Measurements from ENCODE around the gene SERTAD3.
"Not testable (repeated sequence)": the region's sequence is repeated elsewhere in the genome, so short reads cannot be mapped to it uniquely, and the experiment has no call there.

The SERTAD3 gene

DNA sequence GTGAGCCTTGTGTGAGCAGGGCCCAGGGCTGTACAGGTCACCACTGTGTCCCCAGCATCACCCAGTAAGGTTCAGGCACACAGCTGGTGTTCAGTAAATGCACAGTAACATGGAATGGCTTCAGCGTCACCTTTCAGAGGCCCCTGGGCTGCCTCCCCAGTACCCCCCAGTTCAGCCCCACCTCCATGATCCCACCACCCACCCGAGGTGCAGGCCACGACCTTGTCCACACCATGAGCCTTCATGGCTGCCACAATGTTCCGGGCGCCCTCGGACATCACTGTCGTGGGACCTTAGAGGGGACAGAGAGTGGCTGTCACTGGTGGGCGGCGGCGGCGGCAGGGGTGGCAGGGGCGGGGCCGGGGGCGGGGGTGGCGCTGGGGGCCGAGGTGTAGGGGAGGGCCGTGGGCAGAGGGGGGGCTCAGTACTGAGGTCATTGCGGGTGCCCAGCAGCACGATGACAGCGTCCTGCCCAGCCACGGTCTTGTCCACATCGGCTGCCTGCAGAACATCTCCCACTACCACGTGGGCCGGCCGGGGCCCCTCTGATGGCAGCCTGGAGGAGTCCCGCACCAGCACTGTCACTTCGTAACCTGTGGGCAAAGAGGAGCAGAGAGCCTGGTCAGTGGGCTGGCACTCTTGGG is 13.9 kb upstream of the SERTAD3 start:
- no peak for DNase-seq

DNA sequence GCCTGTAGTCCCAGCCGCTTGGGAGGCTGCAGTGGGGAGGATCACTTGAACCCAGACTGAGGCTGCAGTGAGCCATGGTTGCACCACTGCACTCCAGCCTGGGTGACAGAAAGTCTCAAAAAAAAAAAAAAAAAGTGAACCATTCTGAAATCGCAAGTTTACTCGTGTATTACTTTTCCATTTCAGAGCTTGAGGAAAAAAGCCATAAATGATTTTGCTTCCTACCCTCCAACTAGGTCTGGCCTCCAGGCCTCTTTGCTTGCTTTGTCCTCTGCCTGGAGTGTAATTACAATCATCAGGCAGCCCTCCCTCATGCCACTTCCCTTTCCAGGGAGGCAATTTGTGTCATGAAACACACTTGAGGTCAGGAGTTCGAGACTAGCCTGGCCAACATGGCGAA is 12.9 kb upstream of the SERTAD3 start:
- DNase-seq, result no peak

DNA sequence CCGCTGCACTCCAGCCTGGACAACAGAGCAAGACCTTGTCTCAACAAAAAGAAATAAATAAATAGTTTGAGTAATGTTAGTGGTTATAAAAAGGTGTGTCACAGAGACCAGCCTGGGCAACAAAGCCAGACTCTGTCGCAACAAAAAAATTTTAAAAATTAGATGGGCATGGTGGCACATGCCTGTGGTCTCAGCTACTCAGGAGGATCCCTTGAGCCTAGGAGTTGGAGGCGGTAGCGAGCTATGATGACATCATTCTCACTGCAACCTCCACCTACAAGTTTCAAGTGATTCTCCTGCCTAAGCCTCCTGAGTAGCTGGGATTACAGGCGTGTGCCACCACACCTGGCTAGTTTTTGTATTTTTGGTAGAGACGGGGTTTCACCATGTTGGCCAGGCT is 9.8 kb upstream of the SERTAD3 start:
- DNase-seq, result not testable (repeated sequence)

DNA sequence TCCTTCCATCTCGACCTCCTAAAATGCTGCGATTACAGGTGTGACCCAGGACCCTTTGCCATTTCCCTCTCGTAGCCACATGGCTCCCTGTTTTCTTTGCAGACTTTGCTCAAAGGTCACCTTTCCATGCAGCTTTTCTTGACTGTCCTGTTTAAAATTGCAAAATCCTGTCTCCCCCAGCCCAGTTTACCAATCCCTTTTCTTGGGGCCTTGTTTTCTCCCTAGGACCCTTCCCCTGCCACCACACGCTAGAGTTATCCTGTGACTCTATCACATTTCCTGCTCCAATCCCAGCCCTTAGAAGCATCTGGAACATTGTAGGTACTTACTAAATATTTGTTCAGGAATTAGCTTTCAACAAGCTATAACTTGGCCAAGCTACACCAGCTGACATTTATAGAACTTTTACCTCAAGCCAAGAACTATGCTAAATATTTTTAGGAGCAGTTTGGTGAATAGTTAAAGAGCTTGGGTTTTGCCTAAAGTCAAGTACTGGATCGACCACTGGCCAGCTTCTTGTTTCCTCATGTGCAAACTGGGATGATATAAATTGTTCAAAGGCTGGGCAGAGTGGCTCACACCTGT is 9.1 kb upstream of the SERTAD3 start:
- no peak for DNase-seq

DNA sequence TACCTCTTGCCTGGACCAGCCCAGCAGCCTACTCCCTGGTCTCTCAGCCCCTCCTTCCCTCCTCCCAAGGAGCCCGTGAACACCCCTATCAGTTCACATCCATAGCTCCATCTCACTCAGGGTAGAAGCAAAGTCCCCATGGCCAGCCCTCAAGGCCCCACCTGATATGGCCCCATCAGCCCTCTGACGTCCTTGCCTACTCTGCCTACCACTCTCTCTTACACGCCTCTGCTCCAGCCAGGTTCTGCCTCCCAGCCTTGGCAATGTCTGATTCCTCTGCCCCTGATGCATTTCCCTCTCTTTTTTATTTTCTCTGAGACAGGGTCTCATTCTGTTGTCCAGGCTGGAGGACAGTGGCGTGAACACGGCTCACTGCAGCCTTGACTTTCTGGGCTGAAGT is 7.9 kb upstream of the SERTAD3 start:
- no peak for DNase-seq

DNA sequence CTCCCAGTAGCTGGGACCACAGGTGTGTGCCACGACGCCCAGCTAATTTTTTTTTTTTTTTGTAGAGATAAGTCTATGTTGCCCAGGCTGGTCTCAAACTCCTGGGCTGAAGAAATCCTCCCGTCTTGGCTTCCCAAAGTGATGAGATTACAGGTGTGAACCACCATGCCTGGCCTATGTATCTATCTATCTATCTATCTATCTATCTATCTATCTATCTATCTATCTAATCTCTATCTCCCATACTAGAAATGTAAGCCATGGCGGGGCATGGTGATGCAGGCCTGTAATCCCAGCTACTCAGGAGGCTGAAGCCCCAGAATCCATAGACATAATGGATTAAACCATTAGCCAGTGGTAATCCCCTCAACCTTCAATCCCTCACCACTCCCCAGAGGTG is 6.5 kb upstream of the SERTAD3 start:
- DNase-seq, result no peak

DNA sequence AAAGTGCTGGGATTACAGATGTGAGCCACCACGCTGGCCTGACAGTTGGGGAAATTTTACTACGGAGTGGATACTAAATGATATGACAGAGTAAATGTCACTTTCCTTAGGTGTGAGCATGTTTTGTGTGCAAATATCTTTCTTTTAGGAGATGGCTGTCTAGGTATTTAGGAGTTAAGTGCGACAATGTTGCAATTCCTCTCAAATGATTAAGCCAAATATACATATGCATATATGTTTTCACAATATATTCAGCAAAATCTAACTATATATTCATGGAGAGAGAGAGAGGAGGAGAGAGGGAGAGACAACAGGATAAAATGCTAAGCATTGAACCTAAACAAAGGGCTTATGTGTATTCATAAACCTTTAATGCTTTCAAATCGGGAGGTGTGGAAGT is 5.4 kb upstream of the SERTAD3 start:
- no peak for DNase-seq

DNA sequence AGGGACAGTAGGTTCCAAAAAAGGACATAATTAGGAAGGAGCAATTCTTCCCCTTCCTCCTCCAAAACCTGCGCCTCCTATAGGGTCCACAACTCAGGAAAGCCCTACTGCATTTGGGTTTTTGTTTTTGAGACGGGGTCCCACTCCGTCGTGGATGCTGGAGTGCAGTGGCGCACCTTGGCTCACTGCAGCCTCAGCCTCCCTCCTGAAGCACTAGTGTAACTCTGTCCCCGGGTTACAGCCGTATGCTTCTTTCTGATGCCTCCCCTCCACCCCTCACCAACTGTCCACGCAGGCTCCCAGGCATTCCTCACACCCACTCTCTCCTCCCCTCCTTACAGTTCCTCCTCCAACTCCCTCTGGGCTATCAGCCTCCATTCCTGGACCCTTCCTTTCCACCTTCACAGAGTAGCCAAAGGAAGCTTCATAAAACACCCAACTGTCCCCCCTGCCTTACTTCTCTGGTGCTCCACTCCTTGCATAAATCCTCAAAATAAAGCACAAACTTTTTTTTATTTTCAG is 2.2 kb upstream of the SERTAD3 start:
- no peak for DNase-seq

DNA sequence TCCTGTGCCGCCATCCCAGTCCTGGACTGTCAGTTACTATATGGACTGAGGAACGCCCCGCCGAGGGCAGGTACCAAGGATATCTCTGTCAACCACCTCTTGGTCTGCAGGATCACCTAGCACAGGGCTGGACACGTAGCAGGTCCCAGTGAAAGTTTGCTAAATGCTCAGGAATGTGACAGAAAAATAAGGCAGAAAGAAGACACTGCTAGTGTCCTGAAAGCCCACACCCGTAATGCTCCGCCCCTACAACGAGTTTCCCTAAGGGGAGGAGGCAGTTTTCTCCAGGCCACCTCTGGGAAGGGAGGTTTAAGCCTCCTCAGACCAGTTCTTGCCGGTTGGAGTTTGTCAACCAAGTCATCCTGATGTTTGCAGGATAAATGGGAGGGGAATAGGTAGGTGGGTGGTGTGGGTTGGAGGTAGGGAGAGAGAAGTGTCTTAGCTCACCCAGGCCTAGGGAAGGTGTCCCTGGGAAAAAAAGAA is 1.7 kb upstream of the SERTAD3 start:
- DNase-seq, result peak; percentile 72

DNA sequence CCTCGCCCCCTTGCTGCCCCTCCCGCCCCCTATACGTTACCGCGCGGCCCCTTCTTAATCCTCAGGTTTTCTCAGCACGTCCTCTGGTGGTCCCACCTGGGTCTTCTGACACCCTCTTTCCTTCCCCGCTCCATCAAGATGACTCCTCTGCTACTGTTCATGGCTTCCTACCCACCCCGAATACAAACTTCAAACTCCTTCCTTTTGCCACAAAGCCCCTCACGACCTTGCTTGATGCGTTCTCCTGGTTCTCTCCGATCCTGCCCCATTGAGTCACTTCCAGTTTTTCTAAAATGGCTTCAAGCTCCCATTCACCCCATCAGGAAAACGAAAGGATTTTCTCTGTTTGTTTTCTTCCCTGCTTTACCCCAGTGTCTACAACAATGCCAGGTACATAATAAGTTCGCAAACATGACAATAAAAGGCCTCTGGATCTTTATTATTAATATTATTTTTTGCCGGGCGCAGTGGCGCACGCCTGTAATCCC is 734 bp upstream of the SERTAD3 start:
- no peak for DNase-seq

DNA sequence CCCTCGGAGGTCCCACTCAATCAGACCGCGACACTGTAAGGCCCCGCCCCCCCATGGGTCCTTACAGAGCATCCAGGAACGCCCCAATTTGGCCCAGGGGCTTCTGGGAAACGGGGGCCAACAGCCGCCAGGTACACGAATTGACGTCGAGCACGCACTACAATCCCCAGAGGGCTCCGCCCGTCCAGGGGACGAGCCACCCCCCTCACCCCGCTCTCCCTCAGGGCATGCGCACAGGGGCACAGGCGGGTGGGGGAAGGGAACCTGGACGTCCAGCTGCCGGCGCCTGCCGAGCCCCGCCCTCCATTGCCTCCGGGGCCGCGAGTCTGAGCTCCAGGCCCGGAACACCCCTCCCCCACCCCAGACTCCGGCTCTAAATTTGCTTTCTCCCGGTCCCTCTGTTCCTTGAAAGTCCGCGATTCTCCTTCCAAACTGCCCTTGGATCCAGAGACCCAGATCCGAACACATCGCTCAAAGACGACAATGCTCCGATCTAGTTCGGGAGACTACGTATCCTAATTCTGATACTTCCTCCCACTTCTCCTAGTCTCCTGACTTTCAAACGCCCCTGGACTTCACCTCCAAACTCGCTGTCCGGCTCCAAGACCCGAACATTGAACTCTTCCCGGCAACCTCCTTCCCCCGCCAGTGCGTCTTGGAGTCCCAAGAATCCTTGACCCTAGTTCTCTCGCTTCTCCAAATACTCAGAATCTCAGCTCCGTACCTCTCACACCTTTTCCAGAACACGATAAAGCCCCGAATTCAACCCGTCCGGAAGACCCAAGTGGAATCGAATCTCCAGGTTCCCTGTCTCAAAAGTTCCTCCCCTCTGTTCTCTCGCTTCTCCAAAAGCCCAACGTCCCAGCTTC is 770 bp downstream of the SERTAD3 start:
- DNase-seq, result peak; percentile 100

DNA sequence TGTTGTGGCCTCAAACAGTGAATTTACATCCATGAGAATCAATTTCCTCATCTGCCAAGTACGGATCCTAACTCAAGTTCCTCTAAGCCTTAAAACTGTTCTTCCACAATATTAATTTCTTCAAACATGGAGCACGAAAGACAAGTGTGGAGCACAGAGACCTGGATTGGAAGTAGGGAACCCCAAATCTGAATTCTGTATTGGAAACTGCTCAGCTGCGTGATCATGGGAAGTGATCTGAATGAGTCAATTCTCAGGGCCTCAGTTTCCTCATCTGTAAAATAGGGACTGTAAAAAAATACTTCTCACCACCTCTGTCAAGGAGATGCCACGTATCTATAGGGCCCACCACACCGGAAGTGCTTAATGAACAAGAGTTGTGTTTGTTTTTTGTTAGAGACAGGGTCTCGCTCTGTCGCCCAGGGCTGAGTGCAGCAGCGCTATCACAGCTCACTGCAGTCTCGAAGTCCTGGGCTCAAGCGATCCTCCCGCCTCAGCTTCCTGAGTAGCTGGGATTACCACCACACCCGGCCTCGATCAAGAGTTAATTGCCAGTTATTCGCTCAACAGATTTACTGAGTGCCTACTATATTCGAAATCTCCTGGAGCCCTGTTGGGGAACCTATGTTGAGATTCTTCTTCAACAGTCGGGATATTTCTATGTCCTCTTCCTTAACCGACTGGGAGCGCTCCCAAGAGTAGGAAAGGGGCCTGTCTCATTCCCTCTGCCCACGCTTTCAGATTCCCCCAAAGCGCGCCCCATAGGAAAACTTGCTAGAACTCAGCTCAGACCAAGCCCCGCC is 1.6 kb downstream of the SERTAD3 start:
- DNase-seq, result no peak

DNA sequence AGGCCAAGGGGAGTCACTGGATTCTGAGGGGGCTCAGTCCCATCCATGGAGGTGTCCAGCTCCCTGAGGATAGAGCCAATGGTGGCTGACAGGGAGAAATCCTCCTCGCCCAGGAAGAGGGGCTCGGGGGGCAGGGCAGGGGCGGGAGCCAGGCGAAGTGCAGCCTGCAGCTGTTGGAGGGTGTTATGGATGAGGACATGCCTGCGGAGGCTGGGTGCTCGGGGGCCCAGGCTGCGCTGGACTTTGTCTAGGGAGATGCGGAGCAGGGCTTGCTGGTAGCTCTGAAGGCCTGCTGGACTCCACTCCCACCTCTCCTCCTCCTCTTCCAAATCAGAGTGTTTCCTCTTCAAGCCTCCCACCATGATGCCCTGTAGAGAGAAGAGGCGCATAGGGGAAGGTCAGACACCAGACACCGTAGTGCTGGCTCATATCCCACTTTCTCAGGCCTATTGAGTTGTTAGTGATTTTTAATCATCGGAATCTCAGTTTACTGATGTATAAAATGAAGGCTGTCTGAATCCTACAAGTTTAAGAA is 2.3 kb downstream of the SERTAD3 start:
- DNase-seq, result no peak

DNA sequence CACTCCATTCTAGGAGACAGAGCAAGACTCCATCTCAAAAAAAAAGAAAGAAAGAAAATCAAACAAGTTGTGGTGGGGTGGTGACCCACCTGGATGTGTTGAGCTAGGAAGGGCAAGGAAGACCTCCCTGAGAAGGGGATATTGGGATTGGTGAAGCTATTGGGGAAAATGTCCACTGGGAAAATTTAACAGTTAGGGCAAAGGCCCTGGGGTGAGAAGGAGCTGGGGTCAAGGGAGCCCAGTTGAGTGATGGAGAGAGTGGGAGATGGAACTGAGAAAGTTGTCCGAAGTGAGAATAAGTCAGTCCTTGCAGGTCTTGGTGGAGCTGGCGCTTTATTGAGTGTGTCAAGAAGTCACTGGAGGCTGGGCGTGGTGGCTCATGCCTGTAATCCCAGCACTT is 5.9 kb downstream of the SERTAD3 start:
- DNase-seq, result no peak

DNA sequence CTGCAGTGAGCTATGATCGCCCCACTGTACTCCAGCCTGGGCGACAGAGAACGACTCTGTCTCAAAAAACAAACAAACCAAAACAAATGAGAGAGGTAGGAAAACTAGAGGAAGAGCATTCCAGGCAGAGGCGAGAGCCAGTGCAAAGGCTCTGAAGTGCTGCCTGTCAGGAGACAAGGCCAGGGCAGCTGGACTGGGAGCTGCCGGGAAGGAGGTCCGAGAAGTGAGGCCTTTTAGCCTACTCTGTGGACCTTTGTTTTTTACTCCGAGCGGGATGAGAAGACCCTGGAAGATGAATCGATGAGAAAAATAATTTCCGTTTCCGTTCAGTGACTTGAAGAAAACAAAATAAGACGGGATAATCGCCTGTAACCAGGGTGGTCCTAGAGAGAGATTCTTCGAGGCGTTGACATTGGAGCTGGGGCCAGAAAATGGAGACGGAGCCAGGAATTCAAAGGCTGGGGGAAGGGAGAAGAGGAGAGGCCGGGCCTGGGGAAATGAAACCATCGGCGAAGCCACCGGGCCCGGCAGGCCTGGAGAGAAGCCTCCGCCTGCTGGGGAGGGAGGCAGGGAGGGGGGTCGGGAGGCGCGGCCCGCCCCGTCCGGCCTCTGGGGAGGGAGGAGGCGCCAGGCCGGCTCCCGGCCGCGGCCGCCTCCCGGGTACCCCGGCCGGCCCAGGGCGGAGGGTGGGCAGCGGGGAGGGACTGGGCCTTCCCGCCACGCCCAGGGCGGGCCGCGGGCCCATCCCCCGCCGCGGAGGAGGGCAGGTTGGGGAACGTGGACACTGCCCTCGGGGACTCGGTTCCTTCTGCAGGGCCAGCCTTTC is 10.5 kb downstream of the SERTAD3 start:
- DNase-seq, result peak; percentile 95

DNA sequence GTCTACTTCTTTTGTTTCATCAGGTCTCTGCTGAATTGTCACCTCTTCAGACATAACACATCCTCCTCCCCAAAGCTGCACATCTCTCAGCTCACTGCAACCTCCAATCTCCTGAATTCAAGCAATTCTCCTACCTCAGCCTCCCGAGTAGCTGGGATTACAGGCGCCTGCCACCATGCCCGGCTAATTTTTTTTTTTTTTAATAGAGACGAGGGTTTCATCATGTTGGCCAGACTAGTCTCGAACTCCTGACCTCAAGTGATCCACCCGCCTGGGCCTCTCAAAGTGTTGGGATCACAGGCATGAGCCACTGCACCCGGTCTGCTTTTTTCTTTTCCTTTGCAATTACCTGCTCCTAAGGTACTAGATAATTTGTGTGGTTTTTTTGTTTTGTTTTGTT is 11.4 kb downstream of the SERTAD3 start:
- DNase-seq, result not testable (repeated sequence)

DNA sequence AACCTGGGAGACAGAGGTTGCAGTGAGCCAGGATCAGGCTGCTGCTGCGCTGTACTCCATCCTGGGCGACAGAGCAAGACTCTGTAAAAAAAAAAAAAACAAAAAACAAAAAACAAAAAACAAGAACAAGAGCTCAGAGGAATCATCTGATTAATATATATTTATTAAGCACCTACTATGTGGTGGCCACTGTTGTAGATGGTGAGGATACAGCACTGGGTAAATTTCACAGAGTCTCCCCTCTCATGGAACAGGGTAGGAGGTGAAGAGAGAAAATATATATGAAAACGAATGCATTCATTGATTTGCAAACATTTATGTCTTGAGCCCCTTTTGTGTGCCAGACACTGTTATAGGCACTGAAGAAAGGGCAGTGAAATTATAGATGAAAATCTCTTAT is 12.4 kb downstream of the SERTAD3 start:
- DNase-seq, result no peak

DNA sequence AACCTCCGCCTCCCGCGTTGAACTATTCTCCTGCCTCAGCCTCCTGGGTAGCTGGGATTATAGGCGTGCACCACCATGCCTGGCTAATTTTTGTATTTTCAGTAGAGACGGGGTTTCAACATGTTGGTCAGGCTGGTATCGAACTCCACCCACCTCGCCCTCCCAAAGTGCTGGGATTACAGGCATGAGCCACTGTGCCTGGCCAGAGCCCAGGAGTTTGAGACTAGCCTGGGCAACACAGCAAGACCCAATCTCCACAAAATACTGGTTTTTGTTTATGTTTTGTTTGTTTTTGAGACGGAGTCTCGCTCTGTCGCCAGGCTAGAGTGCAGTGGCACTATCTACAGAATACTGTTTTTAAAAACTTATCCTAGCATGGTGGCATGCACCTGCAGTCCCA is 13.9 kb downstream of the SERTAD3 start:
- DNase-seq, result not testable (repeated sequence)

DNA sequence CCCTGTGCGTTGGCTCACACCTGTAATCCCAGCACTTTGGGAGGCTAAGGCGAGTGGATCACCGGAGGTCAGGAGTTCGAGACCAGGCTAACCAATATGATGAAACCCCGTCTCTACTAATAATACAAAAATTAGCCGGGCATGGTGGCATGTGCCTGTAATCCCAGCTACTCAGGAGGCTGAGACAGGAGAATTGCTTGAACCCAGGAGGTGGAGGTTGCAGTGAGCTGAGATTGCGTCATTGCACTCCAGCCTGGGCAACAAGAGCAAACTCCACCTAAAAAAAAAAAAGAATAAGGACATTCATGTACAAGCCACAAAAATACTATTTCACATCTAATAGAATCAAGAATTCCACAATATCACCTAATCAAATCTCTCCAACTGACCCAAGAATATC is 15.9 kb downstream of the SERTAD3 start:
- DNase-seq, result not testable (repeated sequence)

DNA sequence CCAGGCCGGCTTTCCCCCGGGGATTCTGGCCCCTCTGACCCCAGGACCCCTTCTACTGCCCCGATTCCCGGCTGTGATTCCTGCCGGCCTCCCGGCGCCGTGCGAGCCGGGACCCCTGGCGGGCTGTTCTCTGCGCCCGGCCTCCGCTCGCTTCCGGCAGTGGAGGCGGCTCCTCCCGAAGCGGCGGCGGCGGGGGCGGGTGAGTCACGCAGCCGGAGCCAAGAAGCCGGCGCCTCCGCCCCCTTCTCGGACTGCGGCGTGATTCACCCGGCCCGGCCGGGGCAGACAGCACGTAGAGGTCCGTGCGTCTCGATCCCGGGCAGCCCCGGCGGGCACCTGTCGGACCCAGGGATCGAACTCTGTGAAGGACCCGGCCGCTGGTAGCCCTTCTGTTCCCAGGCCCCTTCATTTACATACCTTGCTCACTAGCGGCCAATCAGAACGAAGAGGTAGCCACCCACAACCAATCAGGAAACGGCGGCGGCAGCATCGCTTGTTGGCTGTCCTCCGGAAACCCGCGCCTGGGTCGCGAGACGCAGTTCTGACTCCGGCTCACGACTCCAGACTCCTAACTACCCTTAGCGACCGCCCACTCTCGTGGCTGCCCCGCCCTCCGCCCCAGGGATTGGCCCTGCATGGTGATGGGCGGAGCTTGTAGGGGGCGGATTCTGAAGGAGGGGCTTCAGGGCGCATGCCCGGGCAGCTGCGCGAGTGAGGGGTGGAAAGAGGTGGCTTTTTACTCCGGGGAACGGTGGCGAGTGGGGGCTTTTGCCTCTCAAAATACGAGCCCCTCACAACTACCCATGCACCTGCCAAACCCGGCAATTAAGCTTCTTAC is 18.5 kb downstream of the SERTAD3 start, which contains the start of gene SERTAD1:
SERTAD1 (minus strand) TSS at position 543 of the 838 bp plus-strand sequence. CDS start 2,446 bp downstream, outside the sequence.
- peak; percentile 100 for DNase-seq

All from OCI-M1 (cell line).